Neural progenitor cell (in vitro differentiated cells): ENCODE results near the gene PSD4.

ENCODE experiments used
- CTCF ChIP-seq: fragments of 200-600 bp; sonication (generic); IDR thresholded peaks from 2 replicates; pipeline ENCODE4 v1.5.1; 2017; ENCODE audit warnings: antibody characterized with exemption, mild to moderate bottlenecking
- EZH2 ChIP-seq: fragments of 200-600 bp; sonication (generic); IDR thresholded peaks from 2 replicates; pipeline ENCODE4 v1.6.1; 2017; ENCODE audit warnings: antibody characterized with exemption, mild to moderate bottlenecking, moderate library complexity

GRCh38 chr2:113240150-113240914 is 66.6 kb downstream of the PSD4 start:
- TF ChIP-seq CTCF (no peak), EZH2 (no peak)
